ENCODE results near the gene COMMD6. TPM values are rescaled to one million over a fixed set of nuclear protein-coding genes. Genes with fewer than 3 reads are reported as not detected.

The COMMD6 gene
- 240 TPM for polyA plus RNA-seq
- long read RNA-seq, donor 1, transcript COMMD6-210 (2 exons, 595 nt): major isoform, 9 of 121 reads
- long read RNA-seq, donor 1, partial matches to known transcripts: 16 of 121 reads
- long read RNA-seq, donor 1, other reads (novel, unspliced or antisense): 94 of 121 reads
- long read RNA-seq, donor 2, transcript COMMD6-210 (2 exons, 595 nt): major isoform, 20 of 491 reads
- long read RNA-seq, donor 2, partial matches to known transcripts: 229 of 491 reads
- long read RNA-seq, donor 2, other reads (novel, unspliced or antisense): 242 of 491 reads
- long read RNA-seq, donor 3: 0 reads
- long read RNA-seq, donor 4, partial matches to known transcripts: 0 of 26 reads
- long read RNA-seq, donor 4, other reads (novel, unspliced or antisense): 24 of 26 reads
- long read RNA-seq, donor 5, transcript COMMD6-210 (2 exons, 595 nt): major isoform, 8 of 101 reads
- long read RNA-seq, donor 5, partial matches to known transcripts: 9 of 101 reads
- long read RNA-seq, donor 5, other reads (novel, unspliced or antisense): 84 of 101 reads
- long read RNA-seq, donor 6, transcript COMMD6-210 (2 exons, 595 nt): major isoform, 18 of 264 reads
- long read RNA-seq, donor 6, partial matches to known transcripts: 51 of 264 reads
- long read RNA-seq, donor 6, other reads (novel, unspliced or antisense): 195 of 264 reads
- long read RNA-seq, donor 7, transcript COMMD6-210 (2 exons, 595 nt): major isoform, 12 of 145 reads
- long read RNA-seq, donor 7, partial matches to known transcripts: 18 of 145 reads
- long read RNA-seq, donor 7, other reads (novel, unspliced or antisense): 114 of 145 reads
- long read RNA-seq, donor 8, transcript COMMD6-210 (2 exons, 595 nt): major isoform, 21 of 571 reads
- long read RNA-seq, donor 8, partial matches to known transcripts: 219 of 571 reads
- long read RNA-seq, donor 8, other reads (novel, unspliced or antisense): 330 of 571 reads
- long read RNA-seq, donor 9, transcript COMMD6-210 (2 exons, 595 nt): major isoform, 13 of 340 reads
- long read RNA-seq, donor 9, partial matches to known transcripts: 57 of 340 reads
- long read RNA-seq, donor 9, other reads (novel, unspliced or antisense): 269 of 340 reads
- long read RNA-seq, donor 10, transcript COMMD6-210 (2 exons, 595 nt): major isoform, 14 of 278 reads
- long read RNA-seq, donor 10, partial matches to known transcripts: 35 of 278 reads
- long read RNA-seq, donor 10, other reads (novel, unspliced or antisense): 228 of 278 reads
- long read RNA-seq, donor 11, partial matches to known transcripts: 18 of 190 reads
- long read RNA-seq, donor 11, other reads (novel, unspliced or antisense): 169 of 190 reads

DNA sequence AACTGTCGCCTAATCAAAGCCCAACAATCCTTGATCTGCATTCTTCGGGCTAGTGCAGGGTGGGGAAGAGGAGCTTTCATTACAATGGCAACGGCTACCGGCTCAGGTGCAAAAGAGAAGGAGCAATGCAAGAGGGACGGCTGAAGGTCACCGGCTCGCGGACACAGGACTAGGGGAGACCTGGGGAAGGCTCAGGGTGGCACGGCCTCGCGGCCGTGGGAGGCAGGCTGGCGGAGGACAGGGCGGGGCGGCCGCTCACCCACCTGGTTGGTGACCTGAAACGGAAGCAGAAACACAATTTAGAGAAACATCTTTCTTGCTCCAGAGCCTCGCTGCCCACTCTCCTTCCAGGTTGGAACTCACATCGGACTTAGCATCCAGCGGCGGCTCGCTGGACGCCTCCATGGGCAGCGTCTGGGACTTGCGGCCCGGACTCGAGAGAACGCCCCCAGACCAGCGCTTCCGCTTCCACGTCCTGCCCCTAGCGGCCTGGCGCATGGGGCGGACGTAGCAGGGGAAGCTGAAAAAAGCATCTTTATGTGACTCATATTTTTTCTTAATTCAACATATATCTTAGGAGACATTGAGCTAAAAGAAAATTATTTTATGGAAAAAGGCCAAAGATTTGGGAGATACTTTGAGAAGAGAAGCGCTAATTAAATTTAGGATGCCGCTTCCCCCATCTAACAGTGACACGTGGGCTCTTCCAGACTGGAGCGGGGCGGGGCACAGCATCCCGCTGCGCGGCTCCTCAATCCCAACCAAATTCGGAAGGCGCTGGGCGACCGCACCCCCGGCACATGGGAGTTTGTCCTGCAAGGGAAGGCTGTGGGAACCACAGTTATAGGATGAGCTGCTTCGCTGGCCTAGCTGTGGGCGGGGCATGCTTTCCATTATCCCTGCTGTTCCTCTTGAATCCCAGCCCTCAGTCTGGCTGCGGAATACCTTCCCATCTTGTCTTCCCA, at the start of gene COMMD6:
Gene COMMD6 (minus strand): TSS at position 441 of the 965 bp plus-strand sequence. CDS start 36 bp downstream, at position 405.
- peak within 1 kb of the TSS; percentile 68 for H3K27ac ChIP-seq (ENCODE audit: low read length)
- WGBS (ENCODE audit: insufficient coverage, low lambda C conversion rate): no CpG with 5 or more reads among the region's 51 CpGs
- peaks cover 10% of the 10 kb centered on the region for H3K36me3 ChIP-seq (ENCODE audit: control insufficient read depth, insufficient read depth, low read length)
- no peaks in the 10 kb centered on the region for H3K4me1 ChIP-seq (ENCODE audit: control insufficient read depth, insufficient read depth, low read length)
- peak within 1 kb of the TSS; percentile 72 for H3K4me3 ChIP-seq (ENCODE audit: low read length)
- H3K9me3 ChIP-seq (ENCODE audit: control insufficient read depth, low read depth, low read length): no peaks in the 10 kb centered on the region
- peak; percentile 63 to 85 for DNase-seq
- no peaks in the 10 kb centered on the region for H3K27me3 ChIP-seq (ENCODE audit: control insufficient read depth, insufficient read depth, low read length)

DNA sequence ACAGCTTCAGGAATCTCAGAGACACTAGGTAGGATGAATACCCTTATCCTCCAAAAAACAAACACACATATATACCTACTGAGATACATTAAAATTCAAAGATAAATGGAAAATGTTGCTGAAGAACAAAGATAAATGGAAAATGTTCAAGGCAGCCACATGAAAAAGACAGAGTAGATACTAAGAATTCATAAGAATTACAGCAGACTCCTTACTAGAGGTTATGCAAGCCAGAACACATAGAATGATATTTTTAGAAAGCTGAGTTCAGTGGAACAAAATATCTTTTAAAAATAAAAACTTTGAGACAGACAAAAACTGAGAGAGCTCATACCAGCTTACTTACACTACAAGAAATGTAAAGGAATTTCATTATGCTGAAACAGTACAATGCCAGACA, 47.5 kb upstream of the COMMD6 start:
- no peaks in the 10 kb centered on the region for H3K4me1 ChIP-seq (ENCODE audit: control insufficient read depth, insufficient read depth, low read length)
- no peak overlapping the region for H3K4me3 ChIP-seq (ENCODE audit: low read length)
- H3K36me3 ChIP-seq (ENCODE audit: control insufficient read depth, insufficient read depth, low read length): peaks cover 15% of the 10 kb centered on the region
- no peak overlapping the region for H3K27ac ChIP-seq (ENCODE audit: low read length)
- H3K27me3 ChIP-seq (ENCODE audit: control insufficient read depth, insufficient read depth, low read length): no peaks in the 10 kb centered on the region
- peaks cover 7% of the 10 kb centered on the region for H3K9me3 ChIP-seq (ENCODE audit: control insufficient read depth, low read depth, low read length)
- DNase-seq: no peak

DNA sequence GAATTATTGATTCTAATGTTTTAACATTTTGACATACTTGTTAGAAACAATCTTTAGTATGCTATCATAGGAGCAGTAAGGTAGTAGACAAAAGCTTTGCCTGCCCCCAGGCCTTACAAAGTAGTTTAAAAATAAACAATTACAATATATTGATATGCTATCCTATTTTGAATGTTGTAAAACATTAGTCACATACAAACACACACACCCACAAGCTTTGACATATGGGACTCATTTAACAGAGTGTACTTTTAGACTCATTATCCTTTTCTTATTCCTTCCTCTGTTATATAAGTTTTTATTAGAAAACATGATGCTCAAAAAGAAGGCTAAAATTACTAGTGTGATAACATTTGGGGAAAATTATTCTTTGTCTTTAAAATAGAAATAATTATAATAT, 45.5 kb upstream of the COMMD6 start:
- Histone ChIP-seq H3K4me1 (ENCODE audit: control insufficient read depth, insufficient read depth, low read length) (no peaks in the 10 kb centered on the region), H3K4me3 (ENCODE audit: low read length) (no peak overlapping the region), H3K9me3 (ENCODE audit: control insufficient read depth, low read depth, low read length) (peaks cover 7% of the 10 kb centered on the region), H3K27me3 (ENCODE audit: control insufficient read depth, insufficient read depth, low read length) (no peaks in the 10 kb centered on the region), H3K27ac (ENCODE audit: low read length) (no peak overlapping the region), H3K36me3 (ENCODE audit: control insufficient read depth, insufficient read depth, low read length) (peaks cover 10% of the 10 kb centered on the region)
- no peak for DNase-seq

- no peak overlapping the region for H3K4me3 ChIP-seq (ENCODE audit: low read length)
- H3K36me3 ChIP-seq (ENCODE audit: control insufficient read depth, insufficient read depth, low read length): peaks cover 7% of the 10 kb centered on the region
- DNase-seq: no peak
- H3K27me3 ChIP-seq (ENCODE audit: control insufficient read depth, insufficient read depth, low read length): no peaks in the 10 kb centered on the region
- WGBS (ENCODE audit: insufficient coverage, low lambda C conversion rate): no CpG with 5 or more reads among the region's 2 CpGs
- H3K4me1 ChIP-seq (ENCODE audit: control insufficient read depth, insufficient read depth, low read length): no peaks in the 10 kb centered on the region
- no peak overlapping the region for H3K27ac ChIP-seq (ENCODE audit: low read length)
- peaks cover 7% of the 10 kb centered on the region for H3K9me3 ChIP-seq (ENCODE audit: control insufficient read depth, low read depth, low read length)
Observed at GRCh38 chr13:75581874-75582640, 44.4 kb upstream of the COMMD6 start.

DNA sequence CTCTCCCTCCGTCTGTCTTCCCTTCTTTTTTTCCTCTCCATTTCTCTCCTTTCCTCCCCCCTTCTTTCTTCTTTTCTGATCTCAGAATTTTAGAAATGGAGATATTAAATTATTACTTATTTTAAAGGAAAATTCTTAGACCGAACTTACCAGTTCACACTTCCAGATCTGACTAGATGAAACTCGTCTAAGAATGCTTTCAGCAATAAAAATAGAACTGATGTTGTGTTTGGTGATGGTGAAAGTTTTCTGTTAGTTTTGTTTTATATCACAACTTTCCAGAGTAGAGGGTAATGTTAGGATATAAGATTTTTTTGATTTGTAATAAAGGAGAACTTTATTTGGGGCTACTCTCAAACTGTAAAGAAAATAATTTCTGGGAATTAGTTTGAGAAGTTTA, 41.9 kb upstream of the COMMD6 start:
- 100% methylated on average over 3 of the region's 3 CpGs for WGBS (ENCODE audit: insufficient coverage, low lambda C conversion rate)
- H3K9me3 ChIP-seq (ENCODE audit: control insufficient read depth, low read depth, low read length): no peaks in the 10 kb centered on the region
- H3K27me3 ChIP-seq (ENCODE audit: control insufficient read depth, insufficient read depth, low read length): no peaks in the 10 kb centered on the region
- no peak overlapping the region for H3K4me3 ChIP-seq (ENCODE audit: low read length)
- H3K36me3 ChIP-seq (ENCODE audit: control insufficient read depth, insufficient read depth, low read length): peaks cover 13% of the 10 kb centered on the region
- DNase-seq: no peak
- H3K27ac ChIP-seq (ENCODE audit: low read length): no peak overlapping the region
- H3K4me1 ChIP-seq (ENCODE audit: control insufficient read depth, insufficient read depth, low read length): no peaks in the 10 kb centered on the region

DNA sequence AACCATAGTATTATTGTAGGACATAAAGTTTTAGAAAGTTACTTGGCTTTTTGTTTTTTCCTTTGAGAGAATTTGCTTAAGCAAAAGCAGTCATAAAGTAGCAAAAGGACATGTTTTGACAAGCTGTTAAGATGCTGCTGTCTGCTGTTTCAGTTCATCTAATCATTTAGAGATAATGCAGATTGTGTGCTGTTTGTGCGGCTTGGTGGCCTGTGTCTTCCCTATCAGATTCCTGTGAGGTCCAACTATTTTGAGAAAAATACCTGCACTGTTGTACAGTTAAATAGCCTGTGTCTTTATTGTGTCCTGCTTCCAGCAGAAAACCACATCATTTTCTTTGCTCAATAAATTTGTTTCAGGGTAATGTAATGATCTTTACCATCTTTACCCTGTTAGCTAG, 31.9 kb upstream of the COMMD6 start:
- H3K36me3 ChIP-seq (ENCODE audit: control insufficient read depth, insufficient read depth, low read length): peaks cover 20% of the 10 kb centered on the region

DNA sequence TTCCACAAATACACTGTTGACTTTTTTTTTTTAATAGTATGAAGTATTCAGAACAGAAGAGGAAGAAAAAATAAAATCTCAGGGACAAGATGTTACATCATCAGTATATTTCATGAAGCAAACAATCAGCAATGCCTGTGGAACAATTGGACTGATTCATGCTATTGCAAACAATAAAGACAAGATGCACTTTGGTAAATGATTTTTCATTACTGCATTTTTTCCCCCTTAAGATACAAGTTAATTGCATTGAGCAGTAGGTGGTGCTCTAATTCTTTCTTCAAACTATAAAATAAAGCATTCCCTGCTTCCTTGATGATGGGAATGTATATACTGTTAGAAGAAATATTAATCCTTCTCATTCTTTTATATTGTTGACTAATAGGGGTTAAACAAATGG, 29.0 kb upstream of the COMMD6 start:
- no peak for DNase-seq
- peaks cover 16% of the 10 kb centered on the region for H3K36me3 ChIP-seq (ENCODE audit: control insufficient read depth, insufficient read depth, low read length)

More for the DNA sequence above, 31.9 kb upstream of the COMMD6 start:
- DNase-seq: no peak
- H3K27ac ChIP-seq (ENCODE audit: low read length): no peak overlapping the region
- no peak overlapping the region for H3K4me3 ChIP-seq (ENCODE audit: low read length)
- WGBS (ENCODE audit: insufficient coverage, low lambda C conversion rate): no CpG with 5 or more reads among the region's 1 CpG
- no peaks in the 10 kb centered on the region for H3K4me1 ChIP-seq (ENCODE audit: control insufficient read depth, insufficient read depth, low read length)
- no peaks in the 10 kb centered on the region for H3K9me3 ChIP-seq (ENCODE audit: control insufficient read depth, low read depth, low read length)
- H3K27me3 ChIP-seq (ENCODE audit: control insufficient read depth, insufficient read depth, low read length): no peaks in the 10 kb centered on the region

DNA sequence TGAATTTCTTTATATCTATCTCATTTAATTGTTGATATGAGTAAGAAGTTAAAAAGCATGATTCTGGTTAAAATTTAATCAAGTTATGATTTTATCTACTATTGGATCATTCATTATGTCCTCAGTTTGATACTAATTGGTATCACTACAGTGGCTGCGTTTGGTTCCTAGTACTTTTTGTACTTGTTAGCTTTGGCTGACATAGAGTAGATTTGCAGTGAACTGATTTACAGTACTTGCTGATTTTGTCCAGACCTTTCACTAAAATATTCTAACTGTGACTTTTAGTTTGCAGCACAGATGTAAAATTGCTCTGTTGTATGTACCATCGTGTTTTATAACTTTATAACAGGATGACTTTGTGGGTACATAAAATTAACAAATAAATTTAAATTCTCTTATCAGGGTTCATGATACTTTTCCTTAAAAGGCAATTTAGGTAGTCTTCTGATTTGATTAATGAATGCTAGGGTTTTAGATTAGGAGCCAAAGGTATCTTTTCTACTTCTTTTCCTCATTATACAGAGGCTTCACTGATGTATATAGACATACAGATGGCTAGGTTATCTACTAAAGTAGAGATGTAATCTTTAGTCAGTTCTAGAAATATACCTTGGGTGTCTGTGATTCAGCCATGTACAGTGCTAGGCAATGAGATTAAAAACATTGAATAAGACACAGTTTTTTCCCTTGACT, 20.7 kb upstream of the COMMD6 start:
- no peak for DNase-seq
- WGBS (ENCODE audit: insufficient coverage, low lambda C conversion rate): 100% methylated on average over 1 of the region's 2 CpGs
- H3K9me3 ChIP-seq (ENCODE audit: control insufficient read depth, low read depth, low read length): no peaks in the 10 kb centered on the region
- H3K4me3 ChIP-seq (ENCODE audit: low read length): no peak overlapping the region
- H3K4me1 ChIP-seq (ENCODE audit: control insufficient read depth, insufficient read depth, low read length): no peaks in the 10 kb centered on the region
- H3K27me3 ChIP-seq (ENCODE audit: control insufficient read depth, insufficient read depth, low read length): no peaks in the 10 kb centered on the region
- peaks cover 23% of the 10 kb centered on the region for H3K36me3 ChIP-seq (ENCODE audit: control insufficient read depth, insufficient read depth, low read length)
- no peak overlapping the region for H3K27ac ChIP-seq (ENCODE audit: low read length)

More for the DNA sequence above, 29.0 kb upstream of the COMMD6 start:
- no peak overlapping the region for H3K4me3 ChIP-seq (ENCODE audit: low read length)
- H3K27me3 ChIP-seq (ENCODE audit: control insufficient read depth, insufficient read depth, low read length): no peaks in the 10 kb centered on the region
- no peak overlapping the region for H3K27ac ChIP-seq (ENCODE audit: low read length)
- no peaks in the 10 kb centered on the region for H3K4me1 ChIP-seq (ENCODE audit: control insufficient read depth, insufficient read depth, low read length)
- H3K9me3 ChIP-seq (ENCODE audit: control insufficient read depth, low read depth, low read length): no peaks in the 10 kb centered on the region

- no peaks in the 10 kb centered on the region for H3K27me3 ChIP-seq (ENCODE audit: control insufficient read depth, insufficient read depth, low read length)
- no peaks in the 10 kb centered on the region for H3K4me1 ChIP-seq (ENCODE audit: control insufficient read depth, insufficient read depth, low read length)
- H3K9me3 ChIP-seq (ENCODE audit: control insufficient read depth, low read depth, low read length): no peaks in the 10 kb centered on the region
- no peak overlapping the region for H3K27ac ChIP-seq (ENCODE audit: low read length)
- no CpG with 5 or more reads among the region's 2 CpGs for WGBS (ENCODE audit: insufficient coverage, low lambda C conversion rate)
- no peak for DNase-seq
- peaks cover 20% of the 10 kb centered on the region for H3K36me3 ChIP-seq (ENCODE audit: control insufficient read depth, insufficient read depth, low read length)
- H3K4me3 ChIP-seq (ENCODE audit: low read length): no peak overlapping the region
Observed at GRCh38 chr13:75556961-75557360, 19.3 kb upstream of the COMMD6 start.

All from large intestine (tissue), 12 donors.